ENCODE measurements around the gene C12orf54.
"Not testable (repeated sequence)": the region's sequence is repeated elsewhere in the genome, so short reads cannot be mapped to it uniquely, and the experiment has no call there.

The C12orf54 gene

DNA sequence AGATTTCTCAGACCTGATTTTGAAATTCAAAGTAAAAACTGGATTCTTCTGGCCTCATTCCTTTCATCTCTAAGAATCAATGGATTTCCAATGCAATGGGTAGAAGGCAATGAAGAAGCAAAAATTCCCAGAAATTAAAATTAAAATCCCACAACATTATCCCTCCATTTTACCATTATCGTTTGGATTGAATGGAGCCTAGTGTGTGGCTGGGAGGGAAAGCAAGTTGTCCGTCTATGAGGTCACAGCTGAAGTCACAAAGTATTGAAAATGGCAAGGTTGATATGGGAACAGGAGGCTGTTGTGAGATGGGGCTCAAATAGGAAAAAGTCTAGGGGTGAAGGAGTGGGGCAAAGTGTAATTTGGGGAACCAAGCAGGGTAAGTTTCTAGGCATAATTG, at the start of gene C12orf54:
Gene C12orf54 (plus strand): TSS at position 301 of the 400 bp plus-strand sequence. CDS start 799 bp downstream, outside the sequence.
- no peak for DNase-seq

DNA sequence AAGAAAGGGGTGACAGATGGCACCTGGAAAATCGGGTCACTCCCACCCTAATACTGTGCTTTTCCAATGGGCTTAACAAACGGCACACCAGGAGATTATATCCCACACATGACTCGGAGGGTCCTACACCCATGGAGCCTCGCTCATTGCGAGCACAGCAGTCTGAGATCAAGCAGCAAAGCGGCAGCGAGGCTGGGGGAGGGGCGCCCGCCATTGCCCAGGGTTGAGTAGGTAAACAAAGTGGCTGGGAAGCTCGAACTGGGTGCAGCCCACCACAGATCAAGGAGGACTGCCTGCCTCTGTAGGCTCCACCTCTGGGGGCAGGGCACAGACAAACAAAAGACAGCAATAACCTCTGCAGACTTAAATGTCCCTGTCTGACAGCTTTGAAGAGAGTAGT, 48.3 kb upstream of the C12orf54 start:
- DNase-seq: not testable (repeated sequence)

DNA sequence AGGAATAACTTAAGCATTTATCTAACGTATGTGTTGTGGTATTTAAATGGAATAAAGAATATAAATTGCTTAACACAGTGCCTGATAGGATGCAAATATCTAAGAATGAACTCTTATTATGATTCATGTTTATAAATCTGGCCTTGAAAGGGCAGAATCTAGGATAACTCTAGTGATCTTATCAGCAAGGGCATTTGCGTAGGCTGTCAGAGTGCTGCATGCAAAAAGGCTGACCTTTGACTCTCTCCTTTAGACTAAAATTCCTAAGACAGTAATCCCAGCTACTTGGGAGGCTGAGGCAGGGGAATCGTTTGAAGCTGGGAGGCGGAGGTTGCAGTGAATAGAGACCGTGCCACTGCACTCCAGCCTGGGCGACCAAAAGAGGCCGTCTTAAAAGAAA, 41.2 kb upstream of the C12orf54 start:
- DNase-seq: no peak

DNA sequence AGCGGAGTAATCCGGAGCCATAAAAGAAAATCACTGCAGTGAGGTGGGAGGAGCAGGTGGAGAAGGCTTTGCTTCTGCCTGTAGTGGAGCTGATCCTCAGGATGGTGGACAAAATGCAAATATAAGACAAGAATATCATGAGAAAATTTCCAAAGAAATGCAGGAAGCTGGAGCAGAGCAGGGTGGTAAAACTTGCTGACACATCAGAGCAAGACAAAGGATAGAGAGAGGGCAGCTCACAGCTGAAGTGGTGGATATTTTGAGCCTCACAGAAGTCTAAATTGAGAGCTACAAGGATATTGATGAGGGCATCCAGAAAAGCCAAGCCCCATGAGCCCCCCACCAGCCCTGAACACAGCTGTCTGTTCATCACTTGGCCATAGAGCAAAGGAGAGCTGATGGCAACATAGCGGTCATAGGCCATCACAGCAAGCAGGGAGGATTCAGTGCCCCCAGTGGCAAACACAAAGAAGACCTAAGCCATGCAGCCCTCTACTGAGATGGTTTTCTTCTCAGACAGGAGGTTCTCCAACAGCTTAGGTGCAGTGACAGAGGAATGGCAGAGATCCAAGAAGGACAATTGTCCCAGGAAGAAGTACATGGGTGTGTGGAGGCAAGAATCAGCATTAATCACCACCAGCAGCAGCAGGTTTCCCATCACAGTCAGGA, 40.0 kb upstream of the C12orf54 start:
- no peak for DNase-seq

DNA sequence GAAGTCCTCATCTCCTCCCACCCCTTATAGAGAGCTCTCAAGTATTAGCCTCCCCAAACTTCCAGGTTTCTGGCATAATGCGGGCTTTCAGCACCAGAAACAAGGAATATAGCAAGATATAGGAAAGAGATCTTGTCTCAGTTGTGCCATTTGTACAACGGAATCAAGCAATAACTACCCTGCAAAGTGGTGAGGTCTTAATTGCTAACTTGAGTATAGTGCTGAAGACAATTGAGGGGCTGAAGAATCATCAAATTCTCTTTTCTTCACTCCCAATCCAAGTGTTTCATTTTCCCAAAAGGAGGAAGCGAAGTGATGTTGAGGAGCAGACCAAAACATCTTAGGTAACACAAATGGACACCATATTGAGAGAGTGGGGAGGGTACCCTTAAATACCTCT, 36.8 kb upstream of the C12orf54 start:
- no peak for DNase-seq

DNA sequence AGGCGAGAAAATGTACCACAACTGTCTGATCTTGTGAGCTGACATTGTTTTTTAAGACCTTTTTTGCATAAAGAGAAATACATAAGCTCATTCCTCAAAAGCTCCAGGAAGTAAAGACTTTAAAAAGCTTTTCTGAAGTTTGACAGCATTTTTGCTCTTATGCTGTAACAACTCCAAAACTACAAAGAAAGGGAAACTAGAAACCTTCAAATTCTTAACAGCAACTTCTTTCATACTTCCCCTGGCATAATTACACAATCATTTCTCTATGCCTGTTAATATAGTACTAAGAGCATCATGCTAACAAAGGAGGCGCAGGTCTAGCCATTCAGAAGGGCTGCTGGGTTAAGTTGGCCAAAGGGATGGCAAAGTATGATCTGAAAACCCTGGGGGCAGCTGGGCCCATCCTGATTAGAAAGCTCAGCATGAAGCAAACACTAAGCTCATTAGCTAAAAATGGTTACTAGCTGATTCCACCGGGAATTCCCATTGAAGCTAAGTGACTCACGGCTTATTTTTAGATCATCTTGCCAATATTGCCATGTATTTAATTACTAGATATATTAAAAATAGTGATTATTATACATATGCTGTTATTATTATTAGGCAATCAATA, 36.0 kb upstream of the C12orf54 start:
- no peak for DNase-seq

DNA sequence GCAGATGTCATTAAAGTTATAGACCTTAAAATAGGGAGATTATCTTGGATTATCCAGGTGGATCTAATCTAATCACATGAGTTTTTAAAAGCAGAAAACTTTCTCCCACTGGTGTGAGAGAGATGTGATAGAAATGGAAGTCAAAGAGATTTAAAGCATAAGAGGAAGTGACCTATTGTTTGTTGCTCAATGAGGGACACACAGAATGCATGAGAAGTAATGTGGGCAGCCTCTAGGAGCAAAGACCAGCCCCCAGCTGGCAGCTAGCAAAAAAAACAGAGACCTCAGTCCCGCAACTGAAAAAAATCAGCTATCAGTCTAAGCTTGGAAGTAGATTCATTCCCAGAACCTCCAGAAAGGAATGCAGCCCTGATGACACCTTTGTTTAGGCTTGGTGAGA, 34.5 kb upstream of the C12orf54 start:
- DNase-seq: no peak

DNA sequence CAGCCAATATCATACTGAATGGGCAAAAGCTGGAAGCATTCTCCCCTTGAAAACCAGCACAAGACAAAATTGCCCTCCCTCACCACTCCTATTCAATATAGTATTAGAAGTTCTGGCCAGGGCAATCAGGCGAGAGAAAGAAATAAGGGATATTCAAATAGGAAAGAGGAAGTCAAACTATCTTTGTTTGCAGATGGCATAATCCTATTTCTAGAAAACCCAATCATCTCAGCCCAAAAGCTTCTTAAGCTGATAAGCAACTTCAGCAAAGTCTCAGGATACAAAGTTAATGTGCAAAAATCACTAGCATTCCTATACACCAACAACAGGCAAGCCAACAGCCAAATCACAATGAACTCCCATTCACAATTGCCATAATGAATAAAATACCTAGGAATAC, 30.9 kb upstream of the C12orf54 start:
- DNase-seq: no peak

DNA sequence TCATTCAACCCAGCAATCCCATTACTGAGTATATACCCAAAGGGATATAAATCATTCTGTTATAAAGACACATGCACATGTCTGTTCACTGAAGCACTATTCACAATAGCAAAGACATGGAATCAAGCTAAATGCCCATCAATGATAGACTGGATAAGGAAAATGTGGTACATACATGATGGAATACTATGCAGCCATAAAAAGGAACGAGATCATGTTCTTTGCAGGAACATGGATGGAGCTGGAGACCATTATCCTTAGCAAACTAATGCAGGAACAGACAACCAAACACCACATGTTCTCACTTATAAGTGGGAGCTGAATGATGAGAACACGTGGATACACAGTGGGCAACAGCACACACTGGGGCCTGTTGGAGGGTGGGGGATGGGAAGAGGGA, 29.3 kb upstream of the C12orf54 start:
- not testable (repeated sequence) for DNase-seq

DNA sequence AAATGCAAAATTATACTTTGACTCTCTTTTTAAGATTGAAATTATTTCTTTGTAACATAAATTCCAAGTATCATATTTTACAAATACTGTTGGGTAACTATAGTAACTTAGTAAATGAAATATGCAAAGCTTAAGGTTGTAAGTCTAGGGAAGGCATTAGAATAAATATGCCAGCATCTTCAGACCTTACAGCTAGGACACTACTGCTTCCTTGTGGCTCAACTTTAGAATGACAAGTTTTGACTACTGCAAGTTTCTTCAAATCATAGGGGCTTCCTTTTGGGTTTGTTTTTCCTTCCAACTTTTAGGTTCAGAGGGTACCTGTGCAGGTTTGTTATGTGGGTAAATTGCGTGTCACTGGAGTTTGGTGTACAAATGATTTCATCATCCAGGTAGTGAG, 27.6 kb upstream of the C12orf54 start:
- no peak for DNase-seq

DNA sequence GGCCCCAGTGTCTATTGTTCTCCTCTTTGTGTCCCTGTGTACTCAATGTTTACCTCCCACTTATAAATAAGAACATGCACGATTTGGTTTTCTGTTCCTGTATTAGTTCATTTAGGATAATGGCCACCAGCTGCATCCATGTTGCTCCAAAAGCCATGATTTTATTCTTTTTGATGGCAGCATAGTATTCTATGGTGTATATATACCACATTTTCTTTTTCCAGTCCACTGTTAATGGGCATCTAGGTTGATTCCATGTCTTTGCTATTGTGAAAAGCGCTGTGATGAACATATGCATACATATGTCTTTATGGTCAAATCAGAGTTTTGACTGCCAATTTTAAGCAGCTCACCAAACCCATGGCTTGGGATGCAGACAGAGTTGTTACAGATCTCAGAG, 27.2 kb upstream of the C12orf54 start:
- DNase-seq: no peak

DNA sequence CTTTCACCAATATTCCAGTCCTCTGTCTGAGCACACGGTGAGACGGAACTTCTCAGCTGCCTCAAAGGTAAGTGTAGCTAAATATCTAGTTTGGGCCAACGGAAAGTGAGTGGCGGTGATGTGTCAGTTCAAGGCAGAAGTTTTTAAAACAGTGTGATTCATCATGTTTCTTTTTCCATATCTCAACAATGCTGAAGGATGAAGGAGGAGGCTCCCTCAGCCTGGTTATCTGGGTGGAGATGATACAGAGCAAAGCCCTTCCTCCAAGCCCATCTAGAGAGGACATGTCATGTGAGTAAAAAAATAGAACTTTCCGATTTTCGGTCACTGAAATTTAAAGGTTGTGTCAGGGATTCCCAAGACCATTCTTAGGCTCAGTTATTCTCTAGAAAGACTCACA, 23.0 kb upstream of the C12orf54 start:
- DNase-seq: no peak

DNA sequence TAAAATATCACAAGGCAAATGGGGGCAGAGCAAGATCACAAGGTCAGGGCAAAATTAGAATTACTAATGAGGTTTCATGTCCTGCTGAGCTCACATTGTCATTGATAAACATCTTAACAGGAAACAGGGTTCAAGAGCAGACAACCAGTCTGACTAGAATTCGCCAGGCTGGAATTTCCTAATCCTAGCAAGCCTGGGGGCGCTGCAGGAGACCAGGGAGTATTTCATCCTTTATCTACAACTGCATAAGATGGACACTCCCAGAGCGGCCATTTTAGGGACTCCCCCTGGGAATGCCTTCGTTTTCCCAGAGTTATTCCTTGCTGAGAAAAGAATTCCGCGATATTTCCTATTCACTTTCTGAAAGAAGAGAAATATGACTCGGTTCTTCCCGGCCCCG, 13.3 kb upstream of the C12orf54 start:
- DNase-seq: not testable (repeated sequence)

DNA sequence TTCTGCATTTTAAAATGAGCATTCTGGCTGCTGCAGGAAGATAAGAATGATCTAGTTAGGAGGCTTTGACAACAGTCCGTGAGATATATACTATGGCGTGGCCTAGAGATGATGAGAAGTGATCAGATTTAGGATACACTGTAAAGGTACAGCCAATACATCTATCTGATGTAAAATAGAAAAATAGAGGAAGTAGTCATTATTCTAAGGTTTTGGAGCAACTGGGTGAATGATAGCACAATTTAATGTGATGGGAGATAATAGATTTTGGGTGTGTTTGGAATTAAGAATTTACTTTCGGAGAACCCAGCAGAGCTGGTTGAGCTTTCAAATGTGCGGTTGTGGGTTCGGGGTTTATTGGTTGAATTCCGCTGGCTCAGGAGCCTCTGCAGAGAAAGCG, 10.0 kb upstream of the C12orf54 start, which contains the start of gene ANP32D:
Gene ANP32D (plus strand): TSS at position 301 of the 400 bp plus-strand sequence. CDS start 106 bp downstream, outside the sequence.
- DNase-seq: no peak

DNA sequence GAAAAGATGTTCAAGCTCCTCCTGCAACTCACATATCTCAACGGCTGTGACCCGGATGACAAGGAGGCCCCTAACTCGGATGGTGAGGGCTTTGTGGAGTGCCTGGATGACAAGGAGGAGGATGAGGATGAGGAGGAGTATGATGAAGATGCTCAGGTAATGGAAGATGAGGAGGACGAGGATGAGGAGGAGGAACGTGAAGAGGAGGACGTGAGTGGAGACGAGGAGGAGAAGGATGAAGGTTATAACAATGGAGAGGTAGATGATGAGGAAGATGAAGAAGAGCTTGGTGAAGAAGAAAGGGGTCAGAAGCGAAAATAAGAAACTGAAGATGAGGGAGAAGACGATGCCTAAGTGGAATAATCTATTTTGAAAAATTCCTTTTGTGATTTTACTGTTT, 9.2 kb upstream of the C12orf54 start:
- no peak for DNase-seq

DNA sequence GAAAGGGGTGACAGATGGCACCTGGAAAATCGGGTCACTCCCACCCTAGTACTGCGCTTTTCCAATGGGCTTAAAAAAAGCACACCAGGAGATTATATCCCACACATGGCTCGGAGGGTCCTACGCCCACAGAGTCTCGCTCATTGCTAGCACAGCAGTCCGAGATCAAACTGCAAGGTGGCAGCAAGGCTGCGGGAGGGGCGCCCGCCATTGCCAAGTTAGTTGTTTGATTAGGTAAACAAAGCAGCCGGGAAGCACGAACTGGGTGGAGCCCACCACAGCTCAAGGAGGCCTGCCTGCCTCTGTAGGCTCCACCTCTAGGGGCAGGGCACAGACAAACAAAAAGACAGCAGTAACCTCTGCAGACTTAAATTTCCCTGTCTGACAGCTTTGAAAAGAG, 7.8 kb upstream of the C12orf54 start:
- not testable (repeated sequence) for DNase-seq

DNA sequence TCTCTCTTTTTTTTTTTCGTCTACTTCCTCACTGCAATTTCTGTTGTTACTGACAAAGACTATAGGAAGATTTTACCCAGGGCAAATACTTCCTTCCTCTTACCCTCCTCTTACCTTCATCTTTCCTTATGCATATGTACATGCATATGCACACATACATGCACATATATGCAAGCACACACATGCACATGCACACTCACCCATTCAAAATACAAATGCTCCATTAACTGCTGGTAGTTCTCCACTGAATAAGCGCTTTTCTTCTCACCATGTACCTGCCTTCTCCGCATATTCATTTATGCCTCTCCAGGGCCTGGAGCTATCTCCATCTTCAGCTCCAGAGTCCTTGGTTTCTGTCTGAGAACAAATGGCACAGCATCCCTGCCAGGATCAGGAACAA, 632 bp downstream of the C12orf54 start:
- no peak for DNase-seq

DNA sequence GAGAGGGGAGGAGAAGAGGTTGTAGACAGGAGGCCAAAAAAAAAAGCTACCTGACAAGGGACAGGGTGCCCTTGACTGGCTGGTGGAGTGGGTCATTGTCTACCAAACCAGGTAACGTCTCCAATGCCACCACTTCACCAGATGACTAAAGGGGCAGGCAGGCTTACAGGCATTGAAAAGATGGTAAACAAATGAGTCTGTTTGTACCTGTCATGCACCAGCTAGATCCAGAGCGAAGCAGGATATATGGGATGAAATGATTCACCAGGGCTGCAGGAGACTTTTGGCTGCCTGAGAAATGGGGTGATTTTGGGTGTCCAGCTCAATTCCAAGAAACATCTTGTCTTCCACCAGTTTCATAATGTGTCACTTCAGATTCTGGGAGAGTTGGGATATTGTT, 4.0 kb downstream of the C12orf54 start:
- no peak for DNase-seq

DNA sequence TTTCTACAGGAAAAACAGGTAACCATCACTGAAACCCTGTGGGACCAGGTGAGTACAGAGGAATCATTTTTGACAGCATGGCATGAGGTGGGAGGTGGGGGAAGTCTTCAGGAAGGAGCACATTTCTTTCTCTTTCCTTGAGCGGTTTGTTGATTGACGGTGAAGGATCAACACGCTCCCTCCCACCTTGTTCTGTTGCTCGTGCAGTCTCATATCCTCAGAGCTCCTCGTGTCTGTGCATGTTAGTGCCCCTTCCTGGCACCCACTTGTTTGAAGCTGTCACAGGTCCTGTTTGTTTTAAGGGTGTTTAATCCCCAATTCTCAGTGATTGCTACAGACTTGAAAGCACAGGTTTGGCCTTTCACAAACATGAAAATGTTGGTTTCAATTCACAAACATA, 4.4 kb downstream of the C12orf54 start:
- DNase-seq: no peak

DNA sequence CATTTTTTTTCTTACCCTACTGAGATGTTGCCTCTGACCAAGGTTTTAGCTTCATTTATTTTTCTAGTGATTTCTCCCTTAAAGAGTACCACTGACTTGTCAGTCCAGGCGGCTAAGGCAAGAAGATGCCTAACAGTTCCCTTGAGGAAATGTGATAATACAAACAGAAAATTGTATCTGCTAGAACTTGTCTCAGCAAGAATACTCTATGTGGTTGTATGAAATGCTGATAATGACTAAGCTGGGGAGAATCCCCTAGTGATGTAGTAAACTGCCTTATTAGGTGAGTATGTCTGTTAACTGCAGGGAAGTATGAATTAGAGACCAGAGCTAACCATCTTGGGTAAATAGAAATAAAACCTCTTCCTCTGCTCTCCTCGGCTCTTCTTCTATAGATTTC, 6.7 kb downstream of the C12orf54 start:
- no peak for DNase-seq

DNA sequence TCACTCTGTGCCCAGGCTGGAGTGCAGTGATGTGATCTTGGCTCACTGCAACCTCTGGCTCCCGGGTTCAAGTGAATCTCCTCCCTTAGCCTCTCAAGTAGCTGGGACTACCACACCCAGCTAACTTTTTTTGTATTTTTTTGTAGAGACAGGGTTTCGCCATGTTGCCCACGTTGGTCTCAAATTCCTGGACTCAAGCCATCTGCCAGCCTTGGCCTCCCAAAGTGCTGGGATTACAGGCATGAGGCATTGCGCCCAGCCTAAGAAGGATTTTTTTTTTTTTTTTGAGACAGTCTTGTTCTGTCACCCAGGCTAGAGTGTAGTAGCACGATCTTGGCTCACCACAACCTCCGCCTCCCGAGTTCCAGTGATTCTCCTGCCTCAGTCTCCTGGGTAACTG, 7.2 kb downstream of the C12orf54 start:
- not testable (repeated sequence) for DNase-seq

DNA sequence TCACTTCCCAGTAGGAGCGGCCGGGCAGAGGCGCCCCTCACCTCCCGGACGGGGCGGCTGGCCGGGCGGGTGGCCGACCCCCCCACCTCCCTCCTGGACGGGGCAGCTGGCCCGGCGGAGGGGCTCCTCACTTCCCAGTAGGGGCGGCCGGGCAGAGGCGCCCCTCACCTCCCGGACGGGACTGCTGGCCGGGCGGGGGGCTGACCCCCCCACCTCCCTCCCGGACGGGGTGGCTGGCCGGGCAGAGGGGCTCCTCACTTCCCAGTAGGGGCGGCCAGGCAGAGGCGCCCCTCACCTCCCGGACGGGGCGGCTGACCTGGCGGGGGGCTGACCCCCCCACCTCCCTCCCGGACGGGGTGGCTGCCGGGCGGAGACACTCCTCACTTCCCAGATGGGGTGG, 18.0 kb downstream of the C12orf54 start:
- DNase-seq: not testable (repeated sequence)

DNA sequence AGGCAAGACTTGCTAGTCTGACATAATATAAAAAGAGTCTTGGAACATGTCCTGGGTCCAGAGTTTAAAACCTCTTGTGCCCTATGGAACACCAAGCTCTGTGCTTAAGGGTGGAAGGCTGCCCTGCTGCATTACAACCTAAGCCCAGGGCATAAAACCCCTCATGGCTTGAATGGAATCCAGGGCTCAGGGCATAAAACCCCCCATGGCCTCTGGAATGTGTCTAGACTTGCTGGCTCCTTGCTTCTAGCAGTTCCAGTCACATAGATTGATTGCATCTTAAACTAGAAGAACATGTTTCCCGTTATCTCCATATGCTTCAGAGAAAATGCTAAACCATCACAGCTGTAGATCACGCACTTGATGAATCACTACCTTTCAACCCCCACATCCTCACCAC, 24.5 kb downstream of the C12orf54 start:
- DNase-seq: not testable (repeated sequence)

DNA sequence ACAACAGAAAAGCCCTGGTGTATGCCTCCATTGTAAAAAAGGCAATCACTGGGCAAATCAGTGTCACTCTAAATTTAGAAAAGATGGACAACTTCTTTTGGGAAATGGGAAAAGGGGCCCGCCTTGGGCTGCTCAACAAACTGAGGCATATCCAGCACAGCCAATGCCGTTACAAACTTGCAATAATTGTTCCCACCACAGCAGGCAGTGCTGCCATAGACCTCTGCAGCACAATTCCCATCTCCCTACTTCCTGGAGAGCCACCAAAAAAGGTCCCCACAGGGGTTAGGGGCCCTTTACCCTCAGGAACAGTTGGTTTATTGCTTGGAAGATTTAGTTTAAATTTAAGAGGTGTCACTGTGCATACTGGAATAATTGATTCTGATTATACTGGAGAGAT, 26.7 kb downstream of the C12orf54 start:
- DNase-seq: no peak

DNA sequence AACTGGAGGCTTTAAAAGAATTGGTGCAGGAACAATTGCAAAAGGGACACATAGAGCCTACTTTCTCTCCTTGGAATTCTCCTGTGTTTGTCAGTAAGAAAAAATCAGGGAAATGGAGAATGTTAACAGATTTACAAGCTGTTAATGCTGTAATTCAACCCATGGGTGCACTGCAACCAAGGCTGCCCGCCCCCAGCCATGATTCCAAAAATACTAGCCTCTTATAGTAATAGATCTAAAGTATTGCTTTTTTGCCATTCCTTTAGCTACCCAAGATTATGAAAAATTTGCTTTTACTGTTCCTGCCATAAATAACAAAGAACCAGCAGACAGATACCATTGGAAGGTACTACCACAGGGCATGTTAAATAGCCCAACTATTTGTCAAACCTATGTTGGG, 27.8 kb downstream of the C12orf54 start:
- no peak for DNase-seq
